T-helper 22 cell (primary cell): Measurements from ENCODE around the gene DNMT1.

Experiments used
- DNase-seq: peaks from one replicate; pipeline ENCODE4 v3.0.0-alpha.2; 2020; ENCODE audit warnings: low read depth

Gene DNMT1

DNA sequence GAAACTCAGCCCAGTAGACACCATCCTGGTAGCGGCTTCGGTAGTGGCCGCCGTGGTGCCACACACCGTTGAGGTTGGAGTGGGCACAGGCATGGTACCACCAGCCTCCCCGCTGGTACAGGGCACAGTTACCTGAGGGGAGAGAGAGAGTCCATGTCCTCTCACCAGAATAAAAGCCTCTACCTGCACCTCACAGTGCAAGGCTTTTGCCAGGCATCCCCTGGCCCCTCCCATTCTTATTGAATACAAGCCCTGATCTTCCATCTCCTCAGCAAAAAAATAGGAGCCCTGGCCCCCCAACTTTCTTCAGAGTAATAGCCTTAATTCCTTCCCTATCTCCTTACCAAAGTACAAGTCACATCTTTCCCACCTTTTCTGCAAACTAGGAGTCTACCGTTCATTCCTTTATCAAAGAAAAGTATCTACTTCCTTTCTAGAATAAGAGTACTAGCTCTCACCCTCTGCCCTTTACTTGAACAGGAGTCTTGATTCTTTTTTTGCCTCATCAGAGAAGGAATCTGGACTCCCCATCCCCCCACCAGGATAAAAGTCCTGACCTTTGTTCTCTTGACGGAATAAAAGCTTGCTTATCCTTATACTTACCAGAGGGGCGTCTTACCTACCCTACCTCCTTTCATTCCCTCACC is 102.0 kb downstream of the DNMT1 start:
- no peak for DNase-seq

DNA sequence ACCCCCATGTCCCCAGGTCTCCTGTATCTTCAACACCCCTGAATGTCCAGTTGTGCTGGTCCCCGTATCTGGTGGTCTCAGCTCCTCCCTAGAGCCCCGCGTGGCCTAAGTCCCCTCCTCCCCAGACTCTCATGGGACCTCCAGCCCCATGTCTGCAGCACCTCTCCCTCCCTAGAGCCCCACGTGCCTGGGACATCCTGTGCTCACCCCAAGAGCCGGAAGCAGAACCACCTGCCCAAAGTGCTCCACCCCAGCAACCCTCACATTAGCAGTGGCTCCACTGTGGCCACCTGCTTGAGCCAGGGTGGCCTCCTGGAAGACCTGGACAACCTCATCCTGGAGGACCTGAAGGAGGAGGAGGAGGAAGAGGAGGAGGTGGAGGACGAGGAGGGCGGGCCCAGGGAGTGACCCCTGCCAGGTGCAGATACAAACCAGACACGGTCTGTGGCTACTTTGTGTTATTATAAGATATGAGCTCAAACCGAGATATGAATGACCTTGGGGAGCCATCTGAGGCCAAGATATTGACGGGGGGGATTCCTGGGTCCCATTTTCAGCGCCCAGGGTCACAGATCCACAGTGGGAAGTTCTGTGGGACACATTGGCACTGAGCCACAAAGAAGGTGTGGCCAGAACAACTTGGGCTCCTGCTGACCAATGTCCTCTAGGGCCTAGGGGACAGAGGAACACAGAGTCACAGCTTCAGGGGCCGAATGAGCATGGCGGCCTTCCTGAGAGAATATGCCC is 102.7 kb downstream of the DNMT1 start:
- DNase-seq: no peak

- no peak for DNase-seq
Measured at GRCh38 chr19:10091370-10091687, 103.4 kb downstream of the DNMT1 start.

DNA sequence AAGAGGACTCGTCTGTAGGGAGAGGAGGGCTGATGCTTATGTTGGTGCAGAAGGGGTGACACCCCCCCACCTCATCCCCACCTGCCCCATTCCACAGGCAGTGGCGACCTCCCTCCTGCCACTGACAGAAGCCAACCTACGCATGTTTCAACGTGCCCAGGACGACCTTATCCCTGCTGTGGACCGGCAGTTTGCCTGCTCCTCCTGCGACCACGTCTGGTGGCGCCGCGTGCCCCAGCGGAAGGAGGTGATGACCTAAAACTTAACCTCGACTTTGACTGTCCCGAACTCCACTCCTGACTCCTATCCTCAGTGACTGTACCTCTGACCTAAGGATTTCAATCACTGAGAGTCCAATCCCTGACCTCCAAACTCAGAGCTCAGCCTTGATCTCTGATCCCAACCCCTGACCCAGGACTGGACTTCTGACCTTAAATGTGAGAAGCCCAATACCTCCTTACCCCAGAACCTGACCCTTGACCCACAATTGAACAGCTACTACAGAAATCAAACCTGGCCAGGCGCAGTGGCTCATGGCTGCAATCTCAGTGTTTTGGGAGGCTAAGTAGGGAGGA is 104.9 kb downstream of the DNMT1 start:
- no peak for DNase-seq

- DNase-seq: no peak
Measured at GRCh38 chr19:10088949-10089554, 105.7 kb downstream of the DNMT1 start.

- DNase-seq: no peak
Measured at GRCh38 chr19:10087296-10088061, 107.3 kb downstream of the DNMT1 start.

DNA sequence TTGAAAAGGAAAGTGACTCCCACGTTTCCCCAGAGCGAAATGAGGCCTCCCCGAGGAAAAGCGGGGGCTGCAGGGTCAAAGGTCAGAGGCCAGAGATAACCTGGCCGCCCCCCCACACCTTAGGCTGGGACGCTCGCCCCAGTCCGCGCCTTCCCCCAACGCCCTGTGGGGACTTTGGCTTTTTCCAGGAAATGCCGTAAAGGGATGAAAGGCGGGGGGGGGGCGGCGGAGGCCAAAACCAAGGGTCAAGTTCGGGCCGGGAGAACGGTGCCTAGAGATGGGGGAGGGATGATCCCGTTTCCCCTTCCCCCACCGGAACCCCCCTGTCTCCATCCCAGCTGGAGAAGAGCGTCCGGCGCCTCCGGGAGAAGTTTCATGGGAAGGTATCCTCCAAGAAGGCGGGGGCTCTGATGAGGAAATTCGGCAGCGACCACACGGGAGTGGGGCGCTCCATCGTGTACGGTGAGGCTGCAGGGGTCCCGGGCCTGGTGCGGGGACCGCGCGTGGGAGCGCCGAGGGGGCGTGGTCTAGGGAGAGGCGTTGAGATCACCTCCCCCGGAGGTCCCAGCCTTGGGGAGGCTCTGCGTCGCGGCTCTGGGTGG is 108.1 kb downstream of the DNMT1 start:
- no peak for DNase-seq

DNA sequence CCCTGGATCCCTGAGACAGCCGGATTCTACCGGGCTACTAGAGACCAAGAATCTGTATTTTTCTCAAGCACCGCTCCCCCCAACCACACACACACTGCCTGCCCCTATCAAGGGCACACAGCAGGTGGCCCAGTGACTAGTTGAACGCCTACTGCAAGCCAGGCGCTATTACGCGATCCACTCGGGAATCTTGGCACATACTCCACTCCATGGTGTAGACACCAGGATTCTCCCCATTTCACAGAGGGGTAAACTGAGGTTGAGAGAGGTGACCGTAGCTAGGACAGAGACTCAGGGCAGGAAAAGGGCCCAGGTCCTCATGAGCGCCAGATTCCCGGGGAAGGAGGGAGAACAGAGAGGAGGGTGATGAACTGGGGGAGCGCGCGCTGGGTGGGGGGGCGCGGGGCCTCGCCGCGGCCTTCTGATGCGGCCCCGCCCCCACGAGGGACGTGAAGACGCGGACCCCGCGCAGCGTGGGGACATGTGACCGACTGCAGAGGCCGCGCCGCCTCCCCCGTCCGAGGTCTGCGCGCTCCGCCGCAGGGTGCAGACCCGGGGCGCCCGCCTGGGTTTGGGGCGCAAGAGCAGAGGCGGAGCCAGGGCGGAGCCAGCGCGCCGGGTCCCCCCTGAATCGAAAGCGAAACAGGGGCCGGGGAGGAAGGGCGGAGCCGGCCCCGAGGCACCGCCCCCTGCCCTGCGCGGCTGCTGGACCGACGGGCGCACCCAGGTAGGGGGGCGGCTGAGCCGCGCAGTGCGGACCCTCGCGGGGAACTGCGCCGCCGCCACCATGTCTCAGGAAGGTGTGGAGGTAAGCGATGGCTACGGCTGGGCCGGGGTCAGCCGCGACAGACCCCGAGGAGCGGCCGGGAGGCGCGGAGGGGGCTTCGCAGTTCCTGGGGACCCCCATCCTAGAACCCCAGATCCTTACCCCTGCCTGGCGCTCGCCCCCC is 108.8 kb downstream of the DNMT1 start, which contains the start of gene SHFL:
SHFL (plus strand) TSS at position 677 of the 950 bp plus-strand sequence; CDS start at position 788, 111 bp downstream.
- DNase-seq: peak; percentile 74

- no peak for DNase-seq
Measured at GRCh38 chr19:10084803-10085202, 110.0 kb downstream of the DNMT1 start.

DNA sequence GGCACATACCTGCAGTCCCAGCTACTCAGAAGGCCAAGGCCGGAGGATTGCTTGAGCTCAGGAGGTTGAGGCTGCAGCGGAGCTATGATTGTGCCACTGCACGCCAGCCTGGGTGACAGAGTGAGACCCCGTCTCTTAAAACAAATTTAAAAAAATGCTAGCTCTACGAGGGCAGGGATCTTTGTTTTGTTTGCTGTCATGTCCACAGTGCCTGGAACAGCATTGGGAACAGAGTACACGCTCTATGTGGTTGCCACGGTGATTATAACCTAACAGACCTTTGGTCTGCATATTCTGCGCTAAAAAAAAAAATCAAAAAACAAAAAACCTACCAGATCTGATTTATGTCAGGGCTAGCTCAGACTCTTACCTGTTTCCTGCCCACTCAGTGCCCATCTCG is 110.8 kb downstream of the DNMT1 start:
- no peak for DNase-seq
